ENCODE results near the gene ADRB1. TPM values are rescaled to one million over a fixed set of nuclear protein-coding genes. Genes with fewer than 3 reads are reported as not detected.

The ADRB1 gene
- total RNA-seq, 3 donors from 2014 or later (not counting 1 experiment from before 2014, with no cell fraction given) = 0.12 to 2.9 (median 2.1) TPM

GRCh38 chr10:114077815-114078219 lies 34.2 kb downstream of the ADRB1 start:
- Mint-ChIP-seq H3K4me3 (peak overlapping the region; percentile 45), H3K36me3 (no peaks in the 10 kb centered on the region), H3K27ac (peak overlapping the region in 1 of 2 donors; percentile 70), H3K9me3 (no peaks in the 10 kb centered on the region), H3K27me3 (ENCODE audit: low read depth in 2 of 2) (no peaks in the 10 kb centered on the region), H3K4me1 (peaks cover 26 to 35% of the 10 kb centered on the region in 2 donors)
- 67% methylated on average over 9 of the region's 9 CpGs for WGBS (ENCODE audit: insufficient coverage)
- intact Hi-C loops (cut with micrococcal nuclease) = no loop called here
- TF ChIP-seq, protein P1, sequence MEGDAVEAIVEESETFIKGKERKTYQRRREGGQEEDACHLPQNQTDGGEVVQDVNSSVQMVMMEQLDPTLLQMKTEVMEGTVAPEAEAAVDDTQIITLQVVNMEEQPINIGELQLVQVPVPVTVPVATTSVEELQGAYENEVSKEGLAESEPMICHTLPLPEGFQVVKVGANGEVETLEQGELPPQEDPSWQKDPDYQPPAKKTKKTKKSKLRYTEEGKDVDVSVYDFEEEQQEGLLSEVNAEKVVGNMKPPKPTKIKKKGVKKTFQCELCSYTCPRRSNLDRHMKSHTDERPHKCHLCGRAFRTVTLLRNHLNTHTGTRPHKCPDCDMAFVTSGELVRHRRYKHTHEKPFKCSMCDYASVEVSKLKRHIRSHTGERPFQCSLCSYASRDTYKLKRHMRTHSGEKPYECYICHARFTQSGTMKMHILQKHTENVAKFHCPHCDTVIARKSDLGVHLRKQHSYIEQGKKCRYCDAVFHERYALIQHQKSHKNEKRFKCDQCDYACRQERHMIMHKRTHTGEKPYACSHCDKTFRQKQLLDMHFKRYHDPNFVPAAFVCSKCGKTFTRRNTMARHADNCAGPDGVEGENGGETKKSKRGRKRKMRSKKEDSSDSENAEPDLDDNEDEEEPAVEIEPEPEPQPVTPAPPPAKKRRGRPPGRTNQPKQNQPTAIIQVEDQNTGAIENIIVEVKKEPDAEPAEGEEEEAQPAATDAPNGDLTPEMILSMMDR (IDR thresholded peaks at IDR 0.05) = no peak
- Histone ChIP-seq H3K4me1 (ENCODE audit: control insufficient read depth, insufficient read depth, low read length) (peaks cover 17% of the 10 kb centered on the region), H3K9me3 (ENCODE audit: control insufficient read depth, insufficient read depth, low read length) (no peaks in the 10 kb centered on the region), H3K36me3 (ENCODE audit: control insufficient read depth, insufficient read depth, low read length) (no peaks in the 10 kb centered on the region), H3K4me3 (ENCODE audit: low read length) (no peak overlapping the region), H3K27me3 (ENCODE audit: control insufficient read depth, insufficient read depth, low read length) (no peaks in the 10 kb centered on the region), H3K27ac (ENCODE audit: low read length) (no peak overlapping the region)
- peak; percentile 60 to 71 (median 68) for ATAC-seq
- DNase-seq = no peak

GRCh38 chr10:114078346-114078745 lies 34.7 kb downstream of the ADRB1 start:
- WGBS (ENCODE audit: insufficient coverage) = 84% methylated on average over 5 of the region's 6 CpGs

DNA sequence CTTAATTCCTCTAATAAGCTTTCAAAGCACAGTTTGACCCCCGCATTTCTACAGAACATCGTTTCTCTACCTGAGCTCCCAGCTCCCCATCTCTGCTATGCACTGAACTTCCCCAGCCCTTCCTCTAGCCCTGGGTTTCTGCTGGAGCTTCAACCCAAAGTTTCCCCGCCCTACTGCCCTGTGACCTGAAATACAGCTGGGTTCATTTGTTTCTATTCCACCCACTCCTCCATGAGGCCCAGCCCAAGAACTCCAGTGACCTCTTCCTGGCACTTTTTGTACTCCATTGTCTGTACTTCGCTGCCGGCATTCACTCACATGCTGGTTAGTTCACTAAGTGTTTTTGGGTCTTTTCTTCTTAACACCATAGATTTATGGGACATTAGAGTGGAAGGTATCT lies 35.8 kb downstream of the ADRB1 start:
- Mint-ChIP-seq H3K36me3 (no peaks in the 10 kb centered on the region), H3K27ac (no peak overlapping the region), H3K4me3 (no peak overlapping the region), H3K9me3 (no peaks in the 10 kb centered on the region), H3K27me3 (ENCODE audit: low read depth in 2 of 2) (no peaks in the 10 kb centered on the region), H3K4me1 (peaks cover 17 to 25% of the 10 kb centered on the region in 2 donors)
- H3K4me1 ChIP-seq (ENCODE audit: control insufficient read depth, insufficient read depth, low read length) = peaks cover 7% of the 10 kb centered on the region
- no peaks in the 10 kb centered on the region for H3K36me3 ChIP-seq (ENCODE audit: control insufficient read depth, insufficient read depth, low read length)
- ATAC-seq (no peak), DNase-seq (no peak)
- no peaks in the 10 kb centered on the region for H3K9me3 ChIP-seq (ENCODE audit: control insufficient read depth, insufficient read depth, low read length)
- intact Hi-C loops (cut with micrococcal nuclease) = no loop called here
- WGBS (ENCODE audit: insufficient coverage) = 94% methylated on average over 5 of the region's 5 CpGs
- TF ChIP-seq, protein P1 (IDR thresholded peaks at IDR 0.05) = no peak
- H3K27me3 ChIP-seq (ENCODE audit: control insufficient read depth, insufficient read depth, low read length) = no peaks in the 10 kb centered on the region
- no peak overlapping the region for H3K4me3 ChIP-seq (ENCODE audit: low read length)
- H3K27ac ChIP-seq (ENCODE audit: low read length) = no peak overlapping the region

More at GRCh38 chr10:114078346-114078745, 34.7 kb downstream of the ADRB1 start:
- no peak for ATAC-seq
- H3K4me1 ChIP-seq (ENCODE audit: control insufficient read depth, insufficient read depth, low read length) = peaks cover 17% of the 10 kb centered on the region
- TF ChIP-seq, protein P1 (IDR thresholded peaks at IDR 0.05) = no peak
- intact Hi-C loops (cut with micrococcal nuclease) = no loop called here
- DNase-seq = no peak
- Mint-ChIP-seq H3K27ac (peak overlapping the region in 1 of 2 donors; percentile 70), H3K9me3 (no peaks in the 10 kb centered on the region), H3K36me3 (no peaks in the 10 kb centered on the region), H3K4me3 (peak overlapping the region; percentile 45), H3K27me3 (ENCODE audit: low read depth in 2 of 2) (no peaks in the 10 kb centered on the region), H3K4me1 (peaks cover 25 to 34% of the 10 kb centered on the region in 2 donors)
- no peaks in the 10 kb centered on the region for H3K27me3 ChIP-seq (ENCODE audit: control insufficient read depth, insufficient read depth, low read length)
- no peaks in the 10 kb centered on the region for H3K36me3 ChIP-seq (ENCODE audit: control insufficient read depth, insufficient read depth, low read length)
- H3K27ac ChIP-seq (ENCODE audit: low read length) = no peak overlapping the region
- no peak overlapping the region for H3K4me3 ChIP-seq (ENCODE audit: low read length)
- H3K9me3 ChIP-seq (ENCODE audit: control insufficient read depth, insufficient read depth, low read length) = no peaks in the 10 kb centered on the region

- H3K4me3 Mint-ChIP-seq = no peak overlapping the region
- H3K27ac Mint-ChIP-seq = no peak overlapping the region
- H3K27me3 Mint-ChIP-seq (ENCODE audit: low read depth in 2 of 2) = no peaks in the 10 kb centered on the region
- Histone ChIP-seq H3K9me3 (ENCODE audit: control insufficient read depth, insufficient read depth, low read length) (no peaks in the 10 kb centered on the region), H3K4me3 (ENCODE audit: low read length) (no peak overlapping the region), H3K4me1 (ENCODE audit: control insufficient read depth, insufficient read depth, low read length) (peaks cover 6% of the 10 kb centered on the region), H3K36me3 (ENCODE audit: control insufficient read depth, insufficient read depth, low read length) (no peaks in the 10 kb centered on the region), H3K27ac (ENCODE audit: low read length) (no peak overlapping the region), H3K27me3 (ENCODE audit: control insufficient read depth, insufficient read depth, low read length) (no peaks in the 10 kb centered on the region)
- no peak for ATAC-seq
- intact Hi-C loops (cut with micrococcal nuclease) = no loop called here
- TF ChIP-seq, protein P1 (IDR thresholded peaks at IDR 0.05) = no peak
- H3K36me3 Mint-ChIP-seq = no peaks in the 10 kb centered on the region
- WGBS (ENCODE audit: insufficient coverage) = 87% methylated on average over 8 of the region's 8 CpGs
- peaks cover 17 to 19% of the 10 kb centered on the region in 2 donors for H3K4me1 Mint-ChIP-seq
- H3K9me3 Mint-ChIP-seq = no peaks in the 10 kb centered on the region
- no peak for DNase-seq
These were observed 38.4 kb downstream of the ADRB1 start for GRCh38 chr10:114081911-114082583.
